Neuronal stem cell (in vitro differentiated cells): ENCODE data around the gene RASL10A.

Experiments used
- DNase-seq: peaks from one replicate; pipeline ENCODE4 v3.0.0-alpha.2; 2013; ENCODE audit warnings: low spot score
- H2AFZ ChIP-seq: one replicate; pipeline ENCODE4 v1.6.1; 2013; ENCODE audit warnings: mild to moderate bottlenecking, low read length, inconsistent platforms
- H2AK5ac ChIP-seq: 2 replicates; pipeline ENCODE4 v1.6.1; 2013; ENCODE audit warnings: low read depth, mild to moderate bottlenecking, inconsistent platforms, low read length, moderate library complexity, mixed read lengths
- H2BK120ac ChIP-seq: 2 replicates; pipeline ENCODE4 v1.6.1; 2013; ENCODE audit warnings: low read depth, mild to moderate bottlenecking, inconsistent platforms, low read length, moderate library complexity, mixed read lengths
- H2BK12ac ChIP-seq: one replicate; pipeline ENCODE4 v1.6.1; 2013; ENCODE audit warnings: low read length, inconsistent platforms
- H2BK15ac ChIP-seq: 2 replicates; pipeline ENCODE4 v1.6.1; 2013; ENCODE audit warnings: mild to moderate bottlenecking, low read length, inconsistent platforms, mixed read lengths
- H2BK5ac ChIP-seq: one replicate; pipeline ENCODE4 v1.6.1; 2013; ENCODE audit warnings: inconsistent platforms, mild to moderate bottlenecking, low read length, moderate library complexity
- H3K14ac ChIP-seq: one replicate; pipeline ENCODE4 v1.6.1; 2013; ENCODE audit warnings: low read length, inconsistent platforms
- H3K18ac ChIP-seq: 2 replicates; pipeline ENCODE4 v1.6.1; 2013; ENCODE audit warnings: low read length, inconsistent platforms
- H3K23ac ChIP-seq: 2 replicates; pipeline ENCODE4 v1.6.1; 2013; ENCODE audit warnings: low read depth, mild to moderate bottlenecking, mixed read lengths, low read length, inconsistent platforms; ENCODE audit not compliant: poor library complexity
- H3K27ac ChIP-seq: replicated peaks from 3 replicates; pipeline ENCODE4 v1.5.1; 2013; ENCODE audit warnings: low read length, inconsistent platforms
- H3K27me3 ChIP-seq, 3 experiments: 2 replicates each; pipeline ENCODE4 v1.6.1; 2013; ENCODE audit warnings: low read length in 3 of 3, mild to moderate bottlenecking in 2 of 3, inconsistent platforms in 1 of 3, low read depth in 1 of 3, mixed read lengths in 1 of 3, moderate library complexity in 1 of 3; ENCODE audit not compliant: control insufficient read depth in 3 of 3, insufficient read depth in 3 of 3
- H3K36me3 ChIP-seq, 2 donors: replicated peaks in 1 of 2; 2 replicates each; pipeline ENCODE4 v1.6.1; 2013; ENCODE audit warnings: low read length in 2 of 2; ENCODE audit not compliant: control insufficient read depth in 2 of 2, insufficient read depth in 2 of 2
- H3K4ac ChIP-seq: 2 replicates; pipeline ENCODE4 v1.6.1; 2013; ENCODE audit warnings: inconsistent platforms, mild to moderate bottlenecking, low read length, moderate library complexity
- H3K4me1 ChIP-seq, 2 donors: 1 replicate in 1 of 2; 2 replicates in 1 of 2; pipeline ENCODE4 v1.6.1; 2013; ENCODE audit warnings: low read length in 2 of 2, low read depth in 1 of 2; ENCODE audit not compliant: control insufficient read depth in 2 of 2, insufficient read depth in 1 of 2
- H3K4me2 ChIP-seq: one replicate; pipeline ENCODE4 v1.6.1; 2013; ENCODE audit warnings: mild to moderate bottlenecking, low read length, inconsistent platforms; ENCODE audit not compliant: insufficient read depth, poor library complexity, severe bottlenecking
- H3K4me3 ChIP-seq, 2 donors: 2 replicates each; pipeline ENCODE4 v1.5.1; 2013; ENCODE audit warnings: low read length in 2 of 2, mild to moderate bottlenecking in 2 of 2, inconsistent platforms in 1 of 2, moderate library complexity in 1 of 2
- H3K79me1 ChIP-seq: one replicate; pipeline ENCODE4 v1.6.1; 2013; ENCODE audit warnings: low read depth, mild to moderate bottlenecking, inconsistent platforms, low read length, moderate library complexity
- H3K9ac ChIP-seq: one replicate; pipeline ENCODE4 v1.6.1; 2013; ENCODE audit warnings: mild to moderate bottlenecking, low read depth, low read length, inconsistent platforms; ENCODE audit not compliant: poor library complexity
- H3K9me3 ChIP-seq, 2 donors: replicated peaks in 1 of 2; 2 replicates each; pipeline versions ENCODE3 to v1.6.1; 2013; ENCODE audit warnings: low read length in 2 of 2, mild to moderate bottlenecking in 2 of 2, inconsistent platforms in 1 of 2, low read depth in 1 of 2, mixed read lengths in 1 of 2, moderate library complexity in 1 of 2; ENCODE audit not compliant: control insufficient read depth in 2 of 2, insufficient read depth in 1 of 2
- H4K8ac ChIP-seq: one replicate; pipeline ENCODE4 v1.6.1; 2013; ENCODE audit warnings: low read depth, mild to moderate bottlenecking, inconsistent platforms, low read length, moderate library complexity
- H4K91ac ChIP-seq: one replicate; pipeline ENCODE4 v1.6.1; 2013; ENCODE audit warnings: low read length, low read depth, mild to moderate bottlenecking, inconsistent platforms; ENCODE audit not compliant: poor library complexity
- WGBS, 2 donors: extraction: QIAGEN DNeasy Blood & Tissue Kit; methylation state at CpG; one replicate each; pipeline ENCODE4 v1.1.7; 2013; ENCODE audit warnings: missing lambda C conversion rate in 2 of 2, mixed read lengths in 1 of 2; ENCODE audit not compliant: insufficient read length in 2 of 2, insufficient replicate concordance in 1 of 2; ENCODE audit errors: extremely low coverage in 2 of 2; 5-methylcytosine and 5-hydroxymethylcytosine counted together

The RASL10A gene

GRCh38 chr22:29313126-29313575 is 2.3 kb downstream of the RASL10A start:
- Histone ChIP-seq H3K79me1 (peaks cover 4% of the 10 kb centered on the region), H3K4me1 (peaks cover 20 to 28% of the 10 kb centered on the region in 2 donors), H3K4me2 (no peak overlapping the region), H3K4me3 (no peak overlapping the region), H3K36me3 (no peaks in the 10 kb centered on the region), H3K23ac (peak overlapping the region; percentile 29), H2AFZ (no peak overlapping the region), H3K4ac (no peak overlapping the region), H2BK5ac (no peak overlapping the region), H2BK120ac (no peak overlapping the region), H3K27me3 (peaks cover 32 to 42% (median 41%) of the 10 kb centered on the region in 3 experiments), H3K14ac (no peak overlapping the region), H2BK15ac (no peak overlapping the region), H4K8ac (no peak overlapping the region), H3K9ac (no peak overlapping the region), H3K18ac (no peak overlapping the region), H2BK12ac (no peak overlapping the region), H3K27ac (no peak overlapping the region), H3K9me3 (peaks cover 0 to 9% of the 10 kb centered on the region in 2 donors), H2AK5ac (peak overlapping the region; percentile 9), H4K91ac (no peak overlapping the region)
- DNase-seq = no peak
- WGBS, 2 donors = no CpG with 5 or more reads among the region's 44 CpGs

- Histone ChIP-seq H3K18ac (peak overlapping the region; percentile 92), H2BK5ac (peak overlapping the region; percentile 47), H4K91ac (peak overlapping the region; percentile 81), H3K27me3 (peaks cover 32 to 42% (median 41%) of the 10 kb centered on the region in 3 experiments), H3K79me1 (peaks cover 4% of the 10 kb centered on the region), H3K4me2 (no peak overlapping the region), H3K14ac (no peak overlapping the region), H3K9me3 (peaks cover 0 to 9% of the 10 kb centered on the region in 2 donors), H3K9ac (peak overlapping the region; percentile 50), H3K36me3 (no peaks in the 10 kb centered on the region), H3K27ac (no peak overlapping the region), H2BK12ac (peak overlapping the region; percentile 76), H3K23ac (peak overlapping the region; percentile 61), H3K4ac (no peak overlapping the region), H4K8ac (no peak overlapping the region), H3K4me1 (peaks cover 20 to 28% of the 10 kb centered on the region in 2 donors), H2AK5ac (peak overlapping the region; percentile 89), H2AFZ (no peak overlapping the region), H3K4me3 (no peak overlapping the region), H2BK120ac (peak overlapping the region; percentile 40), H2BK15ac (peak overlapping the region; percentile 54)
- no CpG with 5 or more reads among the region's 25 CpGs for WGBS, 2 donors
- no peak for DNase-seq
These were observed 3.0 kb downstream of the RASL10A start for GRCh38 chr22:29312218-29313125.

GRCh38 chr22:29311464-29312217 is 3.9 kb downstream of the RASL10A start:
- DNase-seq = no peak

More at GRCh38 chr22:29311464-29312217, 3.9 kb downstream of the RASL10A start:
- Histone ChIP-seq H3K4ac (no peak overlapping the region), H3K4me1 (peaks cover 22 to 28% of the 10 kb centered on the region in 2 donors), H3K18ac (peak overlapping the region; percentile 92), H2BK120ac (peak overlapping the region; percentile 40), H3K79me1 (peaks cover 4% of the 10 kb centered on the region), H2AFZ (peak overlapping the region; percentile 15), H2BK12ac (peak overlapping the region; percentile 76), H3K9me3 (peaks cover 0 to 8% of the 10 kb centered on the region in 2 donors), H2BK15ac (peak overlapping the region; percentile 54), H3K14ac (peak overlapping the region; percentile 51), H3K23ac (peak overlapping the region; percentile 61), H3K4me3 (no peak overlapping the region), H4K91ac (peak overlapping the region; percentile 81), H3K9ac (peak overlapping the region; percentile 36), H2AK5ac (peak overlapping the region; percentile 89), H3K27ac (no peak overlapping the region), H3K27me3 (peaks cover 32 to 40% (median 37%) of the 10 kb centered on the region in 3 experiments), H4K8ac (no peak overlapping the region), H3K36me3 (no peaks in the 10 kb centered on the region), H2BK5ac (peak overlapping the region; percentile 47), H3K4me2 (no peak overlapping the region)
- WGBS, 2 donors = no CpG with 5 or more reads among the region's 50 CpGs
